ENCODE results near the gene C10orf88.

Gene C10orf88

DNA sequence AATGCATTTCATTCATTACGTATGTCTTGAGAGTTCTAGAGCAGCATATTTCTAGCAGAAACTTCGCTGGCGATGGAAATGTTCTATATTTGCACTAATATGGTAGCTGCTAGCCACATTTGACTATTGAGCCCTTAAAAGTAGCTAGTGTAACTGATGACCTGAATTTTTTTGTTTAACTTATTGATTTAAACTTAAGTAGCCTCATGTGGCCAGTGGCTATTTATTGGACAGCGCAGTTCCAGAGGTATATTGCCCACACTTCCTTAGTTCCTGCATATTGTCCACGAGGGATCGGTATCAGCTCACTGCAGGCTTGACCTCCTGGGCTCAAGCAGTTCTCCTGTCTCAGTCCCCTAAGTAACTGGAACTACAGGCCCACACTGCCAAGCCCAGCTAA, 29.9 kb upstream of the C10orf88 start:
- TF ChIP-seq GATA1 (IDR thresholded peaks at IDR 0.05; ENCODE audit: low read depth, low read length) (no peak), POLR2A (IDR thresholded peaks at IDR 0.05; ENCODE audit: low read length) (no peak)
- DNase-seq, result no peak

DNA sequence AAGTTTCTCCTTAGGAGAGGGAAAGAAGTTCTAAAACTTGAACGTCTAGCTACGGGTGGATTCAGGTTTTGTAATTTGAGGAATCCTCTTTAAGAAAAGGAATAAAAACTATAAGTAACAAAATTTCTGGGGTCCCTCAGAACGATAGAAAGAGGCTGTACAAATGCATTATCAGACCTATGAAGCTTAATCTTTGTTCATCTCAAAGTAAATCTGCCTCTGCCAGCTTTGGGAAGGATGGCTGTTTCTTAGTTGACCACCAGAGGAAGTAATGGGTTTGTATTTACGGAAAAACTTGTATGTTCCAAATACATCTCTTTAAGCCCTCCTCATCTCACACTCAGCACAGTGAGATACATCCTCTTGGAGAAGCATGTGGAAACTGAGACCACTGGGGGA, 27.0 kb upstream of the C10orf88 start:
- DNase-seq, result peak; percentile 54 to 69
- TF ChIP-seq GATA1 (IDR thresholded peaks at IDR 0.05; ENCODE audit: low read depth, low read length) (no peak), POLR2A (IDR thresholded peaks at IDR 0.05; ENCODE audit: low read length) (no peak)

DNA sequence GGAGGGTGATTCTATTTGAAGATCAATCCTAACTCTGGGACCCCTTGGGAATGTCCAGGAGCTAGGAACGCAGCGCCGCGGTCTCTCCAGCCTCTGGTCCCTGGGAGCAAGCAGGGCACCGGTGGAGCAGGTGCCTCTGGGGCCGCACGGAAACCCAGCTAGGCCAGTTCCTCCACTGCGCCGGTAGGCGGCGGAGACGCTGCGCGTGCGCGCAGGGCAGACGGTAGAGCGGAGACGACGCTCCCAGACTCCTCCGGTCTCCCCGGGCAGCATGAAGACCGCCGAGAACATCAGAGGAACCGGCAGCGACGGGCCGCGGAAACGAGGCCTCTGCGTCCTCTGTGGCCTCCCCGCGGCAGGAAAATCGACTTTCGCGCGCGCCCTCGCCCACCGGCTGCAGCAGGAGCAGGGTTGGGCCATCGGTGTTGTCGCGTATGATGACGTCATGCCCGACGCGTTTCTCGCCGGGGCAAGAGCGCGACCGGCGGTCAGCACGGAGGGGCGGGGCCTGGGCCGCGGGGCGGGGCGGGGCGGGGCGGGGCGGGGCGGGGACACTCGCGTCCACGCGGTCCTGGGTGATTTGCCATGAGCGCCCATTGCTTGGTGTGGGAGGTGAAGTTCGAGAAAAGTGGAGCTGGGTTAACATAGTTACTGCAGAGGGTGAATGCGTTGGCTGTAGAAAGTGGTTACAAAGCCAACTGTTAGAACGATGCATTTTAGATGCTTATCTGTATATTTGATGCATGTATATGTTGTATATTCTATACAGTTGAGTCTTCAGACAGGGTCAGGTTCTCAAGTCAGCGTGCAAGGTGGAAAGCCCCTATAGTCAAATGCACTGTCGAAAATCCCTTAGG, 26.4 kb upstream of the C10orf88 start, which contains the start of gene PSTK:
PSTK (plus strand) TSS at position 193 of the 857 bp plus-strand sequence; CDS start at position 272, 79 bp downstream.
- TF ChIP-seq GATA1 (IDR thresholded peaks at IDR 0.05; ENCODE audit: low read depth, low read length), result no peak
- peak; percentile 86 for TF ChIP-seq POLR2A (IDR thresholded peaks at IDR 0.05; ENCODE audit: low read length)

DNA sequence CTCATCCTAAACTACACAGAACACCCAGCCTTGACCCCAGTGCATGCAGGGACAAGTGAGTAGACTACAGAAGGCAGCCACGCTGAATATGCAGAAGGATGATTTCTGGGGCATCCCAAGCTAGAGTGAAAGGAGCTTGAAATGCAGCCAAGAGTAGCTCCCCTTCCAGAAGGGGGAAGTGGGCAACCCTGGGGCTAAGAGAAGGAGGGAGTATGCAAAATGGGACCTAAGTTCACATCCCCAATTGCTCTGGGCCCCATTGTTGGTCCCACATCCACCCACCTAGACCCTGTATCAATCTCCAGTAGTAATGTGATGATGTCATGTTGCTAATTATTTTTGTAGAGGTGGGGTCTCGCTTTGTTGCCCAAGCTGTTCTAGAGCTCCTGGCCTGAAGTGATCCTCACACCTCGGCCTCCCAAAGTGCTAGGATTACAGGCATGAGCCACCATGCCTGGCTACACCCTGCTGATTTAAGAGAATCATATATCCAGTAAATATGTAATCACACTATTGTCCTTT, 20.6 kb upstream of the C10orf88 start:
- DNase-seq, result no peak
- TF ChIP-seq POLR2A (IDR thresholded peaks at IDR 0.05; ENCODE audit: low read length), result no peak
- TF ChIP-seq GATA1 (IDR thresholded peaks at IDR 0.05; ENCODE audit: low read depth, low read length), result no peak

More for the DNA sequence above, 26.4 kb upstream of the C10orf88 start, which contains the start of gene PSTK:
- DNase-seq, result peak; percentile 95 to 97

DNA sequence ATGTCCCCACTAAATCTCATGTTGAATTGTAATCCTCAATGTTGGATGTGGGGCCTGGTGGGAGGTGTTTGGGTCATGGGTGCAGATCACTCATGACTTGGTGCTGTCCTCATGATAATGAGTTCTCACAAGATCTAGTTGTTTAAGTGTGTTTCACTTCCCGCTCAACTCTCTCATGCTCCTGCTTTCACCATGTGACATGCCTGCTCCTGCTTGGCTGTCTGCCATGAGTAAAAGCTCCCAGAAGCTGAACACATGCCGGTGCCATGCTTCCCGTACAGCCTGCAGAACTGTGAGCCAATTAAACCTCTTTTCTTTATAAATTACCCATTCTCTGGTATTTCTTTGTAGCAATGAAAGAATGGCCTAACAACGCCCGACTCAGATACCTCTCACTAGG, 20.0 kb upstream of the C10orf88 start:
- no peak for DNase-seq
- TF ChIP-seq GATA1 (IDR thresholded peaks at IDR 0.05; ENCODE audit: low read depth, low read length), result no peak
- no peak for TF ChIP-seq POLR2A (IDR thresholded peaks at IDR 0.05; ENCODE audit: low read length)

DNA sequence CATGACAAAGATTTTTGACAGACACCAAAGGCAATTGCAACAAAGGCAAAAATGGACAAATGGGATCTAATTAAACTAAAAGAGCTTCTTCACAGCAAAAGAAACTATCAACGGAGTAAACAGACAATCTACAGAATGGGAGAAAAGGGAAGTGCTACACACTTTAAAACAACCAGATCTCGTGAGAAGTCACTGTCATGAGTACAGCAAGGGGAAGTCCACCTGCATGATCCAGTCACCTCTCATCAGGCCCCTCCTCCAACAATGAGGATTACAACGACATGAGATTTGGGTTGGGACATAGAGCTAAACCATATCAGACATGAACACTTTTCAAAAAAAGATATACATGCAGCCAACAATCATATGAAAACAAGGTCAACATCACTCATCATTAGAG, 14.7 kb upstream of the C10orf88 start:
- no peak for DNase-seq

DNA sequence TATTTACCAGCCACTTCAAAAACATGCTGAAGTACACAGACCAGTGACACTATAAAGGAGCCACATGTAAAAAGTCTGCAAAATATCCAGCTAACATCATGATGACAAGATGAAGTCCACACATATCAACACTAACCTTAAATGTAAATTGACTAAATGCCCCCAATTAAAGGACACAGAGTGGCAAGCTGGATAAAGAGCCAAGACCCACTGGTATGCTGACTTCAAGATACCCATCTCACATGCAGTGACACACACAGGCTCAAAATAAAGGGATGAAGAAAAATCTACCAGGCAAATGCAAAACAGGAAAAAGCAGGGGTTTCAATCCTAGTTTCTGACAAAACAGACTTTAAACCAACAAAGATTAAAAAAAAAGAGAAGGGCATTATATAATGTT, 12.9 kb upstream of the C10orf88 start:
- DNase-seq, result peak; percentile 13 to 32
- TF ChIP-seq GATA1 (IDR thresholded peaks at IDR 0.05; ENCODE audit: low read depth, low read length), result no peak
- TF ChIP-seq POLR2A (IDR thresholded peaks at IDR 0.05; ENCODE audit: low read length), result no peak

More for the DNA sequence above, 14.7 kb upstream of the C10orf88 start:
- no peak for TF ChIP-seq POLR2A (IDR thresholded peaks at IDR 0.05; ENCODE audit: low read length)
- no peak for TF ChIP-seq GATA1 (IDR thresholded peaks at IDR 0.05; ENCODE audit: low read depth, low read length)

DNA sequence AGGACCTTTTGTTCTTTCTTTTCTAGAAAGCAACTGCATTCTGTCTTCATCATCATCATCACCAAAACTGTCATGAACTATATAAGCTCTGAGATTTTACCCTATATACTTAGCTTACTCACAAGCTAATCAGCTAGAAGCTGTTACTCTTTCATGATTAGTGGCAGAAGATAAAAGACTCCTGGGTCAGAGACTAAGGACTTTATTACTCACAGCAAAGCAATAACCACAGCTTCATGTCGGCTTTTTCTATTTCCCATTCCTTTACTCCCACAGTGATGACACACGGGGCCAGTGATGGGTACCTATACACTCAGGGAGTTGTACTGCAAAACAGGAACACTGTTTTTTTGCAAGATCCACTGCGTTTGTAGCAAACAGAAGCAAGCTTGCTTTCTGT, 8.4 kb upstream of the C10orf88 start:
- DNase-seq, result no peak
- no peak for TF ChIP-seq GATA1 (IDR thresholded peaks at IDR 0.05; ENCODE audit: low read depth, low read length)

DNA sequence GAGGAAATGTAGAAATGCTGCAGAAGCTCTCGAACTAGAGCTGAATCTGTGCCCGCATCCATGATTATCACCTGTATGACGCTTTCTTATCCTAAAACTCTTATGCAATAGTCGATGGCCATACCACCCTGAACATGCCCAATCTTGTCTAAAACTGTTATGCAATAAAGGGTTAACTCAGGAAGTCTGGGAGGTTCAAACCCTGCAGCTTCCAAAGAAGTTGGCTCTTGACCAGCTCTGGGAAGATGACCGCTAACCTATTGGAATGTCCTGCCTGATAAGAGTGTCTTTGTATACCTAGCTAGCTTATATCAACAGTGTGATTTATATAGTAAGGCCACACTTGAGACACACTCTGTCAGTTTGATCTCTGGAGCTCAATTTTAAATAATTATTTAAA, 3.4 kb upstream of the C10orf88 start:
- TF ChIP-seq POLR2A (IDR thresholded peaks at IDR 0.05; ENCODE audit: low read length) (no peak), GATA1 (IDR thresholded peaks at IDR 0.05; ENCODE audit: low read depth, low read length) (no peak)

DNA sequence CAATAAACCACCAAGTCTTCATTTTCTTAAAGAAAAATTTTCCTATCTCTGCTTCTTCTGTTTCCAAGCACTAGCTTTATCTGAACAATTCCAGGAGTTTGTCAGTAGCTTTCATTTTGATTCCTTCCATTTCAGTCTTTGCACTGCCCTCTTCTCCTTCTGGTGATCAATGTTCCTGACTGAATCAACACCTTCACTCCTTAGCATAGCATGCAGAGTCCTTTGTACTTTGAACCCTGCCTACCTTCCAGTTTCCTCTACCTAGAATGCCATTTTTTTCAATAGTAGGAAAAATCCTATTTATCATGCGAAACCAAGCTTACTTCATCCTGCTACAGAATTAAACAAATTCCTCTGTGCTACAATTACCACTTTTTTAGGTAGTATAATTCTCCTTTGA, 1.9 kb upstream of the C10orf88 start:
- DNase-seq, result no peak
- TF ChIP-seq POLR2A (IDR thresholded peaks at IDR 0.05; ENCODE audit: low read length) (no peak), GATA1 (IDR thresholded peaks at IDR 0.05; ENCODE audit: low read depth, low read length) (no peak)

More for the DNA sequence above, 3.4 kb upstream of the C10orf88 start:
- no peak for DNase-seq

DNA sequence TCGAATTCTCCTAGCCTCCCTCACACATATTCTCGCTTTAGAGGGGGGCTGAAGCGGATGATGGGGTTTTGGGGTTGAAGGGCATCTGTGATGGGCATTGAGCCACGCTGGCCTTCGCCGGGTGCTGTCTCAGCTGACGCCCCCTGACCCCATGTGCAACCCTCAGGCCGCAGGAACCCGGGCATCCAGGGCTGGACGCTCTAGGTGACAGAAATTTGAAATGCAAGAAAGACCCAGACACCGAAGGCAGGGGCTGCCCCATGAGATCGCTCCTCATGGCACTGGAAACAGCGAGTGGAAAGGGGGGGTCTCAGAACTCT, 664 bp upstream of the C10orf88 start:
- no peak for DNase-seq
- no peak for TF ChIP-seq GATA1 (IDR thresholded peaks at IDR 0.05; ENCODE audit: low read depth, low read length)
- TF ChIP-seq POLR2A (IDR thresholded peaks at IDR 0.05; ENCODE audit: low read length), result no peak

DNA sequence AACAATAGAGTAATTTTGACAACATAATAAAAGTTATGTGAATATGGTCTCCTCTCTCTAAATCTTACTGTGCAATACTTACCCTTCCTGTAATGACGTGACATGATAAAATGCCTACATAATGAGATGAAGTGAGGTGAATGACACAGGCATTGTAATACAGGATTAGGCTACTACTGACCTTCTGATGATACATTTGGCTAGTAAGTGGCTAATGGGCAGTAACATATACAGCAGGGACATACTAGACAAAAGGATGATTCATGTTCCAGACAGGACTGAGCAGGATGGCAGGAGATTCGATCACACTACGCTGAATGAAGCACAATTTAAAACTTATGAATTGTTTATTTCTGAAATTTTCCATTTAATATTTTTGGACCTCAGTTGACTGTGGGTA, 4.7 kb downstream of the C10orf88 start:
- DNase-seq, result no peak
- TF ChIP-seq GATA1 (IDR thresholded peaks at IDR 0.05; ENCODE audit: low read depth, low read length) (no peak), POLR2A (IDR thresholded peaks at IDR 0.05; ENCODE audit: low read length) (no peak)

DNA sequence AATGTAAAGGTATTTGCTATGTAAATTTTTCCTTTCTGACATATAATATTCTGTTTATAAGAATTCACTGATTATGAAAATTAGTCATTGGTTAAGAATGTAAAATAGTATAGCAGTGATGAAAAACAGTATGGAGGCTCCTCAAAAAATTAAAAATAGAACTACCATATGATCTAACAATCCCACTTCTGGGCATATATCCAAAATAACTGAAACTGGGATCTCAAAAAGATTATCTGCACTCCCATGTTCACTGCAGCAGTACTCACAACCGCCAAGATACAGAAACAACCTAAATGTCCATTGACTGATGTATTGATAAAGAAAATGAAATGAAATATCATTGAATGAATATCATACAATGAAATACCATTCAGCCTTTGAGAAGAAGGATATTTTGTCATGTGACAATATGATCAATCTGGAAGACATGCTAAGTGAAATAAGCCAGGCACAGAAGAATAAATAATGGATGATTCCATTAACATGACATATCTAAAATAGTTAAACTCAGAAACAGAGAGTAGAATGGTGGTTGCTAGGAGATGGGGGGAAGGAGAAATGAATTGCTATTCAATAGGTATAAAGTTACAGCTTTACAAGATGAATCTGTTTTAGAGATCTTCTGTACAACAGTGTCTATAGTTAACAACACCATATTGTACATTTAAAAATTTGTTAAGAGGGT, 14.0 kb downstream of the C10orf88 start:
- no peak for TF ChIP-seq POLR2A (IDR thresholded peaks at IDR 0.05; ENCODE audit: low read length)
- no peak for TF ChIP-seq GATA1 (IDR thresholded peaks at IDR 0.05; ENCODE audit: low read depth, low read length)
- DNase-seq, result peak; percentile 53 to 74

DNA sequence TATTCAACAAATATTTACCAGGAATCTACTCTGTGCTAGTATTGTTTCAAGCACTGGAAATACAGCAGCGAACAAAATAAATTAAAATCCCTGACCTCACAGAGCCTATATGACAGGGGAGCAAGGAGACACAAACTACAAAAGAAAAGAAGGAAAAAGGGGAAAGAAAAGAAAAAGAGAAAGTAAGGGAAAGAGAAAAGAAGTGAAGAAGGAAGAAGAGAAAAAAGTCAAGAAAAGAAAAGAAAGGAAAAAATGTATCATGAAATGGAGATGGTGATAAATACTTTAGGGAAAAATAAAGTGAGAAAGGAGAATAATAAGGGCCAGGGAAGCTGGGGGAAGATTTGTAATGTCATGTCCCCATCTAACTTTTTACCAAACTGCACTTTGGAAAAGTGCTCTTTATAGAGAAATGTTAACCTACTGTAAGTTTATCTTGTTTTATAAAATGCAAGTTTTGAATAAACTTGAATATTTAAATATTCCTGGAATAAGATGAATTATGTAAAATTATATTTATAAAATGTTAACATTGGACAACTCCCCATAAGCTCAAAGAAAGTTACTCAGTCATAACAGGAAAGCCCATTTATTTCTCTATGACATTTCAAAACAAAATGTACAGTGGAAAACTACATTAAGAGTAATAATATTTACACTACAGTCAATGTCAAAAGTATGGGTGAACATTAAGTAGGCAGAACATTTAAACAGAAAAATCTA, 14.7 kb downstream of the C10orf88 start:
- TF ChIP-seq GATA1 (IDR thresholded peaks at IDR 0.05; ENCODE audit: low read depth, low read length), result no peak
- no peak for TF ChIP-seq POLR2A (IDR thresholded peaks at IDR 0.05; ENCODE audit: low read length)
- DNase-seq, result peak in 1 of 2 experiments; percentile 19

All from erythroblast (primary cell).